Stimulated activated CD4-positive, alpha-beta T cell treated with anti-CD3 and anti-CD28 coated beads, Interleukin-12 subunit alpha, Interleukin-12 subunit beta, amount 100 ng/mL, for 4 hours (primary cell): Measurements from ENCODE around the gene DDN.

ENCODE experiments used
- DNase-seq: peaks from one replicate; pipeline ENCODE4 v3.0.0-alpha.2; 2020

The DDN gene

GRCh38 chr12:48999371-49000131 is at the start of gene DDN:
Gene DDN (minus strand): TSS chr12:48999375. CDS start chr12:48999287, 88 bp downstream.
- peak; percentile 40 for DNase-seq

- DNase-seq = no peak
These were observed 49.8 kb upstream of the DDN start for GRCh38 chr12:49048953-49049352.

DNA sequence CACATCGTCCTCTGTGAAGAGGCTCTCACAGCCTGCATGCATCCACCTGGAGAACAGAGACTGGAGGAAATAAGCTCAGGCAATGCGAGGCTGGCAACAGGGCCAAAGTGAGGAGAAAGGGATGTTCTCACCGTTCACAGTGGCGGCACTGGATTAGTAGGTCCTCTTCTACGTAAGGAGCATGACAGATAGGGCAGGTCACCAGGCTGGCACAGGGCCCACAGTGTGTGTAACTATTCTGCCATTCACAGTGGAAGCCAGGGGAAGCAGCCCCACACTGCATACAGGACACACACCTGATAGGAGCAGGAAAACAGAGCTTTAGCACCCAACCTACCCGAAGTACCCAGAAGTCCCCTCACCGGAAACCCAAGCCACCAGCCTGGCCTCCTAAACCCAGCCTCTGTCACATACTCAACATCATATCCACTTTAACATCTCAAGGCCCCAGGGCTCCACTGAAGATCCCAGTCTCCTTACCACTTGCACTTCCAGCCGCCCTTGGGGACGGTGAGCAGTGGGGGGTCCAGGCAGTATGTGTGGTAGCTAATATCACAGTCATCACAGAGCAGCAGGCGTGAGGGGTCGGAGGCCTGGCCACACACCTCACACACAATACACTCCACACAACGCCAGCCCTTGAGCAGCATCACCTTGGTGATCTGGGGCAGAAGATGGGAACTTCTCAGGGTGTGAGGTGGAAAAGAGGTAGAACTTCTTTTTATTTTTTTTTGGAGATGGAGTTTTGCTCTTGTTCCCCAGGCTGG is 47.1 kb upstream of the DDN start:
- no peak for DNase-seq

DNA sequence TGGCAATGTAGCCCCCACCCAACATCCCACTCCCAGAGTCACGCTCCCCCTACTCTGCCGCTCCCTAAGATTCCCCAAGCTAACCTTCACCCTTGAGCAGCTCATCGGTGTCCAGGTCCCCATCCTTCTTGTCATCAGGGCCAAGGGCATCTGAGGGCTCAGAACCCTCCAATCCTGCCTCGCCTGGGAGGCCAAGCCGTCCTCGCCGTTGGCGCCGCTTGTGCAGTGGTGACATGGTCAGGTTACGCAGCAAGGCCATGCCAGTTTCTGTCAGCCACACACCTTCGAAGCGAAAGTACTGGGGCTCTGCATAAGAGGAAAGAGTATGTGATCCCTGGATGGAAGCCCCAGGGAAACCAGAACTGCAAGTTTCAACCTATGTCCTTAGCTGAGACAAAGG is 45.5 kb upstream of the DDN start:
- DNase-seq = no peak

GRCh38 chr12:49043856-49044258 is 44.7 kb upstream of the DDN start:
- DNase-seq = peak; percentile 76

DNA sequence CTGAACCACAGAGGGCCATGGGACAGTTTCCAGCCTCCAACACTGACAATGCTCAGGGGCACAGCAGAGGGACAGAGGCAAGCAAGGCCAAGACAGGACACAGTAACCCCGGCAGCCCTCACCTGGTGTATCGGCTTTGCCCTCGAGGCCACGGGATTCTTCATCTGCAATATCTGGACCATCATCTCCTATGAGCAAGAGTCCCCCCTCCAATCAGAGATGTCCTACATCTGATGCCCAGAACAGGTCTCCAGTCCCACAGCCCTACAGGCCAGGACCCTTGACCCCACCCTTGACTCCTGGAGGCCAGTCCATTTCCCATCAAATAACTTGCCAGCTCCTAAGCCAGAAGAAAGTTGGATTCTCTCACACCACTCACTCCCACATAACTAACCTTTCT is 44.1 kb upstream of the DDN start:
- DNase-seq = no peak

DNA sequence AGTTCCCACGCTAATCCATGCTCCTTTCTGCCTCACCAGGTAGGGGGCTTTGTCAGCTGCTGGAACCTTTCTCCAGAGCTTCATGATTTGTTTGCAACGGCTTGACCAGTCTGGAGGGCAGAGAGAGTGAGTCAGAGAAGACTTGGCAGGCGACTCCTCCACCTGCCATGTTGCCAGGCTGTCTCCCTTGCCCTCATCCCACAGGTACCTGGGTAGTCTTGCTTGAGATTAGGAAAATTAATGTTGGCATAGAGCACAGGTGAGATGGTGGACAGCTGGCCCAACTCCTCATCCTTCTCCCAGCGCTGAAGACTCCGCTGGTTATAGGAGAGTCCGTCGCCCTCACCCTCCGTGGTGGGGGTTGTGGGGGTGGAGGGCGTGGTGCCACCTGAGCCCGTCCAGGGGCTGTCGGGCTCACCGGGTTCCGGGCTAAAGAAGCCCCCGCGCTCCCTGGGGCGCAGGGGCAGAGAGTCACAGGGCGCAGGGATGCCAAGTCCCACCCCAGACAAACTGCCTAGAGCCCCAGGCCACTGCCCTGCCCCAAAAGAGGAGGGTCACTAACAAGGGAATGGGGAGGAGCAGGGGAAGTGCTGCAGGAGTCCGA is 42.8 kb upstream of the DDN start:
- DNase-seq = no peak

DNA sequence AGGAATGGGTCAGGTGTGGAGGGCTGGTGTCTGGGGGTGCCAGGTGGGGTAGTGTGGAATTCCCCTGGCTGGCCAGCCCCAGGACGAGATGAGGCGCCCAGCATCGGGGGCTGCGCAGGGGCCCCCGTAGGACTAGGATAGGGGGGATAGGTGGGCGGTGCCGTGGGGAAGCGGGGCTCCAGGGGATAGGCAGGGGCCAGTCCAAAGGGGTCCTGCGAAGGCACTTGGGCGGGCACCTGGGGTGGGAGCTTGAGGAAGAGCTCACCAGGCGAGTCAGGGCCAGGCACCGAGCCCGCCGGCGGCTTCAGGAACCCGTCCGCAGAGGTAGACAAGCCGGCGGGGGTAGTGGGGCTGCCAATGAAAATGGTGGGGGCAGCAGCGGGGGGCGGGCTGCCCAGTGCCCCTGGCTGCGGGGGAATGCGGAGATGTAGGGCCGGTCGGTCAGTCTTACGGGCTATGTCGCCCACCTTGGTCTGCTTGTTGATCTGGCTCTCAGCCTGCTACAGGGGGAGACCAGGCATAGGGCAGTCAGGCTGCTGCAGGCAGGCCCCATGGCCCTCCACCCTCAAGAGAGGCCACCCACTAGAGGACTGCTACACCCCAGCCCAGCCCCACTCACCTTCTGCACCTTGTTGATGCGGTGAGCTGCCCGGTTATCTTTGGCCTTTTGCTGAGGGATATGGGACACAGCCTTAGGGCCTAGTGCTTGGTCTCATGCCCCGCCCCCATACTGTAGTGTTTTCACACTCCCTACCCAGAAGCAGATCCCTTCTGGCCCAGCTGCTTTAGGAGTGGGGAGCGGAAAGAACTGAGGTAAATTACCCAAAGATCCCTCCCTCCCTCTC is 42.1 kb upstream of the DDN start:
- DNase-seq = no peak

GRCh38 chr12:49040364-49040855 is 41.2 kb upstream of the DDN start:
- DNase-seq = no peak

- no peak for DNase-seq
These were observed 40.5 kb upstream of the DDN start for GRCh38 chr12:49039421-49040363.

DNA sequence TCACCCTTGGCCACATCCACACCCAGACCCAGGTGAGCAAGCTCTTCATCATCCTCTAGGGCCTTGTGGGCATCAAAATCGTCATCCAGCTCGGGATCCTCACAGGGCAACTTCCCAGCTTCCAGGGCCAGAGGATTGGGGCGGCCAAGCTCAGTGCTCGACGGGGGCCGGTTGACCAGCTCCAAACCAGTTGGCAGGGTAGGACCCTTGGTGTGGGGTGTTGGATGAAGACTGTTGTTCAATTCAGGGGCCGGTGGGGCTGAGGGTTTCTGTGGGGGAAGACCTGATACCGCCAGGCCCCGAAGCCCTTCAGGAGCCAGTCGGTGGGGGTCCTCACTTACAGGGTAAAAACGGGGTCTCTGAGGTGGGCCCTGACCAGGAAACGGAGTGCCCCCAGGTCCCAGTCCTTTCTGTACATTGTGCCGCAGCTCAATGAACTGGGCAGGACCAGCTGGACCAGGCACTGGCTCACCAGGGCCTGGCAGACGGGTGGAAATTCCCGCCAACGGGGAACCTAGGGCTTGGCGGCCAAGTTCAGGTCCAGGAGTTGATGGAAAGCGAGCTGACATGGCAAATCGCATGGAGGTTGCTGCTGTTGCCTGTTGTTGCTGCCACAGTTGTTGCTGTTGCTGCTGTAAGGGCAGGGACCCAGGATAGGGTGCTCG is 39.2 kb upstream of the DDN start:
- no peak for DNase-seq

DNA sequence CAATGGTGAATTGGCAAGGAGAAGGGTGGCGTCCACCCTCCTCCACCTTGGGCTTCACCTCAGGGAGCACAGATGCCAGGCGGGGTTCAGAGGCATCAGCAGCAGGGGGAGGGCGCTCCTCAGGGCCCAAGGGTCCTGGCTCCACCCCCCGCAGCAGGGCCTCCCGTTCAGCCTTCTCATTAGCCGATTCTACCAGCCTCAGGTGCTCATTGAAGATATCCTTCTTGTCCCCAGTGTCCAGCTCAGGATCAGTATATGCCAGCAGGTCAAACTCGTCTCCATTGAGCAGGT is 38.7 kb upstream of the DDN start:
- DNase-seq = no peak

DNA sequence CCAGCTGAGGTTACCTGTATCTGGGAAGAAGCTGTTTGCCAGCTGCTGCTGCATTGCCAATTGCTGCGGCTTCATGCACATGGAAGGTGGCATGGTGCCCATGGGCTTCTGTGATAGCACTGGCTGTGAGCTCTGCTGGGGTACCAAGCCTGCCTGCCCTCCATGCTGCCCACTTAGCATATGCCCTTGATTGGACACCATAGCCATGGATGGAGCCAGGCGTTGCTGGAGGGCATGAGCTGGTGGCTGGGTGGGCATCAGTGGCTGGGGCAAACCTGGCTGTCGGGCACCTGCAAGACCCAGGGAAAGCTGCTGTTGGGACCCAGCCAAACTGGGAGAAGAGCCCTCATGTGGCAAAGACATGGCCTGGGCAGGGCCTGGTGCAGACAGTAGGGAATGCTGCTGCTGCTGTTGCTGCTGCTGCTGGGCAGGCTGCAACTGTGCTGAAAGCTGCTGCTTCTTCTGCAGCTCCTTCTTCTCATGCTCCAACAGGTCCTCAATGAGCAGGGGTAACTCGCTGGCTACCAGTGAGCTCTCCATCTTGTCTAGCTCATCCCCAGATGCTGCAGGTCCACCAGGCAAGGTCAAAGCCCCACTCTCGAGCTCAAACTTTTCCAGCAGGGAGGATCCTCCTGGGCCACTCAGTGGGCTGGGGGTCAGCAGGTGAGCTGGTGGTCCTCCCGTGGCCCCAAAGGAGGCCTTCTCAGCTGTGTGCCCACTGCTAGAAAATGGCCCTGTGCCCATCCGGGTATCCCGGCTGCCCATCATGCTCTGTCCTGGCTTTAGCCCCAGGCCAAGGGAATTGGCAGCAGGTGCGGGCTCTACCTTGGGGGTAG is 38.2 kb upstream of the DDN start:
- no peak for DNase-seq

- DNase-seq = no peak
These were observed 36.9 kb upstream of the DDN start for GRCh38 chr12:49036029-49036428.

- DNase-seq = no peak
These were observed 35.1 kb upstream of the DDN start for GRCh38 chr12:49034286-49034622.

- no peak for DNase-seq
These were observed 34.6 kb upstream of the DDN start for GRCh38 chr12:49033611-49034285.

DNA sequence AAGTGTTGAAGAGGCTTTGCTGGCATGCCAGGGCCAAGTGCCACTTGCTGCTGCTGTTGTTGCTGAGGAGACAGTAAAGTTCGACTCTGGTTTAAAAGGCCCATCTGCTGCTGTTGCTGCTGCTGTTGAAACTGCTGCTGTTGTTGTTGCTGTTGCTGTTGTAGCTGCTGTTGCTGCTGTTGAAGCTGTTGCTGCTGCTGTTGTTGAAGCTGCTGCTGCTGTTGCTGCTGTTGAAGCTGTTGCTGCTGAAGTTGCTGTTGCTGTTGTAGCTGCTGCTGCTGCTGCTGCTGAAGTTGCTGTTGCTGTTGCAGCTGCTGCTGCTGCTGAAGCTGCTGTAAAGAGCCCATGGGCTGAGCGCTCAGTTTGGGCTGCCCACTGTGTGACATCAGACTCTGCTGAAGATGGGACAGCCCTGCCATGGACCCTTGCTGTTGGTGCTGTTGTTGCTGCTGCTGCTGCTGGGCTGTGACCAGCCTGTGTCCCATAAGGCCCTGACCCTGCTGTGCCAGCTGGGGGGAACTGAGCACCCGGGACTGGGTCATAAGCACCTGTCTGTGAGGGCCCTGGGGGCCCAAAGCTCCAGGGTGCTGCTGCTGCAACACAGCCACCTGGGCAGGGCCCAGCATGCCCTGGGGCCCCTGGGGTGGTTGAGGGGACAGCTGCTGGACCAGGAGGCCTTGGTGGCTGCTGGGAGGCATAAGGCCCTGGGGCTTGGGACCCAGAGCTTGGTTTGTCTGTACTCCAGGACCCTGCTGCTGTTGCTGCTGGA is 33.7 kb upstream of the DDN start:
- no peak for DNase-seq

DNA sequence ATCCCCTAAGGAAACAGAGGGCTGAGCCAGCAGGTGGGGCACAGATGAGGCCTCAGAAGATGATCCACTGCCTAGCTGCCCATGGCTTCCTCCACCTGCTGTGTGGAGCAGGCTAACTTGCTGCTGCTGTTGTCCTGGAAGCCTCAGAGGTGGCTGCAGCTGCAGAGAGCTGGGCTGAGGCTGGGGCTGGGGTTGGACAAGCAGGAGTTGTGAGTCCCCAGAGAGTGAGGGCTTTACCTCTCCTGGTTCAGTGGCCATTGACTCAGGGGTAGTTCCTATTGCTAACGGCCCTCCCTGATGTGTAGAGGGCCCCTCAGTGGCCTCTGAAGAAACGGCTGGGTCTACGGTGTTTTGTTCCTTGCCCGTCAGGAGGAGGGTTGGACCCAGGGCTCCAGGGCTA is 33.1 kb upstream of the DDN start:
- no peak for DNase-seq

- DNase-seq = no peak
These were observed 32.5 kb upstream of the DDN start for GRCh38 chr12:49031573-49032161.
